ENCODE measurements around the gene FST.

FST gene

GRCh38 chr5:53515988-53516387 lies 35.6 kb downstream of the FST start:
- DNase-seq (ENCODE audit: low read depth in 2 of 3, low spot score in 1 of 3), result no peak

DNA sequence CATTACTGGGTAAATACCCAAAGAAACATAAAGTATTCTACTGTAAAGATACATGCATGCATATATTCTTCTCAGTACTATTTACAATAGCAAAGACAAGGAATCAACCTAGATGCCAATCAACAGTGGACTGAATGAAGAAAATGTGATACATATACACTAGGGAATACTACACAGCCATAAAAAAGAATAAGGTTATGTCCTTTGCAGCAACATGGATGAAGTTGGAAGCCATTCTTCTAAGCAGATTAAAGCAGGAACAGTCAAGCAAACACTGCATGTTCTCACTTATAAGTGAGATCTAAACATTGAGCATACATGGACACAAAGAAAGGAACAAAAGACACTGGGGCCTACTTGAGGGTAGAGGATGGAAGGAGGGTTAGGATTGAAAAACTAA lies 40.4 kb downstream of the FST start:
- no peak for DNase-seq (ENCODE audit: low read depth in 2 of 3, low spot score in 1 of 3)

Data from stimulated activated CD4-positive, alpha-beta T cell treated with anti-CD3 and anti-CD28 coated beads, Interleukin-12 subunit alpha, Interleukin-12 subunit beta, amount 100 ng/mL, for 48 hours (primary cell).